Ramos (cell line): Measurements from ENCODE around the gene AUTS2.

ENCODE experiments used
- in situ Hi-C: fragments of 300-500 bp; cut with MboI; formaldehyde crosslinking; loops from one replicate; pipeline ENCODE4 v1.14.3; 2022; ENCODE audit warnings: low sequenced_read_pairs; ENCODE audit not compliant: unreplicated experiment

AUTS2 gene

DNA sequence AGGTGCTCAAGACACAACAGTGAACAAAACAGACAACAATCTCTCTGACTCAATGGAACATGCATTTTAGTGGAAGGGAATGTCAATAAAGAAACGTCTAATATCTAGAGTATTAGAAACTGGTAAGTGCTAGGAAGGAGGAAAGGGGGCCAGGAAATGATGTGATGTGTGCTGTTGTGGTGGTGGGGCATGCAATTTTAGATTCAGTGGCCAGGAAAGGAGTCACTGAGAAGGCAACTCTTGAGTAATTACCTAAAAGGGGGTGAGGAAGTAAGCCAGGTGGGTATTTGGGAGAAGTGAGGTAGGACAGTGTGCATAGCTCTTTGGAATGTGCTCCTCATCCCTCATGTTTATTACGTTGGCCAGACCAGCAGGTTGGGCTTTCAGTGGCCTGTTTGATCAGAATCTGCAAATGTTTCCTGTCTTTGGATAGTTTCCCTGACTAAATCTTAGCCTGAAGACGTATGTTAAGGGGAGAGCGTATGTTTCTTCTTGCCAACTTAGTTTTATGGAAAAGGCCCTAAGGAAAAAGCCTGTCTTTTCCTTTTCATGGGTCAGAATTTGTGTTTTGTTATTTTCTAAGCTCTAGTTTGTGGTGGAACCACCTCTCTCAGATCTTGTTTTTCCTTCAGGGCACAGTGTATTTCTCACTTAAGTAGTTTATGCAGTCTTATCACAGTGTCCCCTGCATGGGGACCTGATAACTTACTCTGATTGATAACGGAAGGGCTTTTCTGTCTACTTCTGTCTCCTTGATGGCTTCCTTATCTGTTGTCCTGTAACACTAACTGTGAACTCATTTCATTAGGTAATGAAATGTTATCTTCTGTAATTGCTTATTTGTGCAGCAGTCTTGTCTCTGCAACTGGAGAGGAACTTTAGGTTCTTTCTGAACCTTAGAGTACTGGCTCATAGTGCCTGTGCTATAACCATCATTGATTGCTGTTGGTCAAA, 203.7 kb downstream of the AUTS2 start:
- in situ Hi-C loops, result no loop called here

DNA sequence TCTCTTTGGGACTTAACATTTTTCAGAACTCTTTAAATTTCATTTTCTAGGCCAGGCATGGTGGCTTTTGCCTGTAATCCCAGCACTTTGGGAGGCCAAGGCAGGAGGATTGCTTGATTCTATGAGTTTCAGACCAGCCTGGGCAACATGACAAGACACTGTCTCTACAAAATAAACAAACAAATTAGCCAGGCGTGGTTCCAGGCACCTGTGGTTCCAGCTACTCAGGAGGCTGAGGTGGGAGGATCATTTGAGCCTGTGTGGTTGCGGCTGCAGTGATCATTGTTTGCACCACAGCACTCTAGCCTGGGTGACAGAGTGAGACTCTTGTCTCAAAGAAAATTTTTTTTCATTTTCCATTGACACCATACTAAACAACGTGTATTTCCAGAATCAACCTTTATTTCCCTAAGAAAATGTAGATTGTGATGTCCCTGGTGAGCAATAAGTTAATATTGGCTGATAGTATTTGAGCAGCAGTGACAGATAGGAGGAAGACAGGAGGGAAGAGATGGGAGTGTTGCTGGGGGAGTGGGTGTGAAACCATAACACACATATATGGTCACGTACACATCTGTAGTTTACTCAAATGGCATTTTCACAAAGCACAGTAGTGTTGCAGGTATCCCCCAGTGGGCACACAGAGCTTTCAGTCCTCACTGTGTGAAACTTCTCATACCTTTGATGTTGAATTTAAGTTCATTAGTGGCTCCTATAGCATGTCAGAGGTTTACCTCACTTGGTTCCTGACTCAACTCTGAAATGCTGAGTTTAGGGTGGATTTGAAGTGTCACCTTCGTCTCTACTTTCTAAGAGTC, 205.6 kb downstream of the AUTS2 start:
- in situ Hi-C loops, result no loop called here

DNA sequence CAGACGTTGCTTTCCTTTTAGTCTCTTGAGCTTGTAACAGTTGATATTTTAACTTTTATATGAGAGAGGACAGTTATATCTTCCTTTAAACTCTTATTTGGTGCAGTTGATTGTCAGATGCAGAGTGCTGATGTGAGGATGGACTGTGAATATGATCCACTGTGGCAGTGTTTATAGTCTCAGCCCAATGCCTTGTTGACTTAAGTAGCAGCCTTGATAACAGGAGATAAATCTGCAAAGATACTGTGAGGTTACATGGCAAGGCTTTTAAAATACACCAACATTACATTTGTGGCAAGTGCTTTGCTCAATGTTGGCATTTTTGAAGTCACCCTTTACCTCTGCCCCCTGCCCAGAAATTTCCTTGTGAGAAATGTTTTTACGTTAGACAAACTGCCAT, 206.7 kb downstream of the AUTS2 start:
- in situ Hi-C loops, result no loop called here

DNA sequence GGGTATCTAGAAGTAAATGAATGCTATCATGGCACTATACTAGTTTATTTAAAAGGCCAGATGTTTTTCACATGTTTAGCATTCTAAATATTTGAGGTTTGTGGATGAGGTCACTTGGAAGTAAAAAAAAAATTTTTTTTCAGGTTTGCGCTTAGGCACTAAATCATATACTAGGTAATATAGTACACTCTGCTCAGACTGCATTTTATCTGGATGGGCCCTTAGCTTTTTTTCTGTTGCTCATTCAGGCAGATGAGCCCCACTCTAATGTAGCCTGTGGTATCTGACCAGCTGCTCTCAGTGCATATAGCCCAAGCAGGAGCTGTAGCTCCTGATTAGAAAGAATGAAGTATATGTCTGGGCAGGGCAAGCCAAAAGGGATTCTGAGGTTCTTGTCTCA, 210.1 kb downstream of the AUTS2 start:
- in situ Hi-C loops, result no loop called here

DNA sequence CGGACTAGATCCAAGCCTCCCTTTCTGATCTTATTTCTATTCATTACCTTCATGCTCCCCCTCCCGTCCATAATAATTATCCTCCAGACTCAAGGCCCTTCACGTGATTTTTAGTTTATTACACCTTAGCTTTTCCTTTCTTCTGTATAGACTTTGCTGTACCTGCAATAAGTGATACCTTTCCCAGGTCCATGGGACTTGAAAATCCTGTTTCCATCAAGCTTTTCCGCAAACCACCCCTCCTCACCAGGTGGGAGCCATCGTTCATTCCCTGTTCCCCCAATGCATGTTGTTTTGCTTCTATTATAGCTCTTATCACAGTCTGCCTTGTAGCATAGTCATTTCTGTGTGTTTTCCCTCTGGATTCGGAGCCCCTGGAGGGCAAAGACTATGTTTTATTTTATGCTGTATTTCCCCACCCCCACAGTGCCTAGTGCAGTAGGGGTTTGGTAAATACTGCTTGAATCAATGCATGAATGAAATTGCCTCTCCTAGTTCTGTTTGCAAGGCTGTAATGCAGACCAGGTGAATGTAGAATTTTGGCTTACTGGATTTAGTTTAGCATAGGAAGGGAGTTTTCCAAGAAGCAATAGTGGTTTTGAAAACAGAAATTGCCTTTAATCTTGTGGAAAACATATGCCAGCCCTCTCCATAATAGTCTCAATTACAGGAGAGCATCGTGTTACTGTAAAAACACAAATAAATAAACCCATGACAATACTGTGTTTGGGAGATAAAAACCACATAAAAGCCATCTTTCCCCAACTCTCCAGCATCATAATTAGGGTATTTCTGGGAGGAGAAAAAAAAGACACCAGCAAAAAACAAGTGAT, 213.4 kb downstream of the AUTS2 start:
- in situ Hi-C loops, result no loop called here

DNA sequence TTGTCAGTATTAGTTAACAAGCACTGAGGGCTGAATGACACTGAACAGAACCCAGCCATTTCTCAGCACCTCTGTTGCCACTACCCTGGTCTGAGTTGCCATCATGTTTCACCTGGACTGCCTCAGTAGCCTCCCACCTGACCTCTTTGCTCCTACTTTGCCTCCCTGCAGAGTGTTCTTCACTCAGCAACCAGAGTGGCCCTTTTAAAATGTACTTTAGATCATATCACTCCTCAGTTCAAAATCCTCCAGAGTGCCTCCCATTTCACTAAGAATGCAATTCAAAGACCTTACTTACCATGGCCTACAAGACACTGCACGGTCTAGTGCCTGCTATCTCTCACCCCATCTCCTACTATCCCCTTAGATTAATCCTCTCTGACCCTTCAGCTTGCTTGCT, 214.5 kb downstream of the AUTS2 start:
- in situ Hi-C loops, result no loop called here

DNA sequence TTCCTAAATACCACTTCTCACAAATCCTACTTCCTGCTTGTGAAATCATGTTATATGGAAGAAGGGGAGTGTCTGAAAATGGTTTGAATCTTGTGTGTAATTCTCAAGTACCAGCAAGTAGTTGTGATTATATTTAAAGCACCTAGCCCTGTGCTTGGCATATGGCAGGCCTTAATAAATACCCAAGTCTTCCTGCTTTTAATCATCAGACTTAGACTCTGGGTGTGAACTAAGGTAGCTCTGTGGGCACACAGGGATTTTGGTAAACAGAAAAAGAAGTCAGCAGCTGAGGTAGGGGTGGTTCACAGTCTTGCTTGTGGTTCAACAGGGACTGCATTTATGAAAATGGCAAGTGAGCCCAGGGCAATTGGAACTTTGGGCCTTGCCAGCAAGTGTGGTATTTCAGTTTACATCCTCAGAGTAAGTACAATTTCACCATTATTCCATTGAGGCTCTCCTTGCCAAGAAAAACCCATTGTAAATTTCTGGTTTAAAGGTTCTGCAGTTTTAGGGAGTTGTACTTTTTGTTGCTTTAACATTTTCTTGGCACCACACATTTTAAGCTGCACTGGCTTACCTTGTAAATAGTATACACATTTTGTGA, 215.5 kb downstream of the AUTS2 start:
- in situ Hi-C loops, result no loop called here

DNA sequence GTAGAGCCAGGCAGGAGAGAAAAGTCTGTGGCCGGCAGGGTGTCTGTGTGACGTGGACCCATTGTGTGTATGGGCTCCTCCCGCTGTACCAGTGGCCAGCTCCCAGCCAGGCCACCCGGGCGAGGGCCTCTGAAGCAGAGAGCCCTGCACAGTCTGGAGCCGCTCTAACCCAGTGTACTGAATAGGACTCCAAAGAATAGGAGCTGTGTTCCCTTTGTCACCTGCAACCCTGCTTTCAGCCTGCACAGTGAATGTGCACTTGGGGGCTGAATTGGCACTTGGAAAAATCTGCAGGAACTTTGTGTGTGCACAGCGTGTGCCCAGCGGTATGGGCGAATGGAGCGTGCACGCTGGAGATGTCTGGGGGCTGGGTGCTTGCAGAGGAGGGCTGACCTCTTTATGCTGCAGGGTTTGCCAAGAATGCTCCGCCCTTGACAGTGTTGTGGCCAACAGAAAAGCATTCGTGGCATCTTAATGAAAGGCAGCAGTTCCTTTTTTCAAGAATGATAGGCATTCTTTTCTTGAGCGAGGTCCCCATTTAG, 216.2 kb downstream of the AUTS2 start:
- in situ Hi-C loops, result no loop called here

DNA sequence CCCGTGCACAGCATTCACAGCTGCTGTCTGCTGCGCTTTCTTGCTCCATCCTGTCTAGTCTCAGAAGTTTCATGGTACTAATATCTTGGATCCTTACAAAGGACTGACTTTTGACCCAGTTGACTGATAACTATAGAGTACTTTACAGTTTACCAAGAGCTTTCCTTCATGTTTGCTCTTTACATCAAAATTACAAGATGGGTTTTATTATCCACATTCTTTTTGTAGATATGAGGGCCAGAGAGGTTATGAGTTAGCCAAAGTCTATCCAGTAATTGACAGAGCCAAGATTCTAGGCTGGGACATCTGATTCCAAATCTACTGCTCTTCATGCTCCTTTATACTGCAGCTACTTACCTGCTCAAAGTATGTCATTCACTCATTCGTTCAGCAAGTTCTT, 218.2 kb downstream of the AUTS2 start:
- in situ Hi-C loops, result no loop called here

DNA sequence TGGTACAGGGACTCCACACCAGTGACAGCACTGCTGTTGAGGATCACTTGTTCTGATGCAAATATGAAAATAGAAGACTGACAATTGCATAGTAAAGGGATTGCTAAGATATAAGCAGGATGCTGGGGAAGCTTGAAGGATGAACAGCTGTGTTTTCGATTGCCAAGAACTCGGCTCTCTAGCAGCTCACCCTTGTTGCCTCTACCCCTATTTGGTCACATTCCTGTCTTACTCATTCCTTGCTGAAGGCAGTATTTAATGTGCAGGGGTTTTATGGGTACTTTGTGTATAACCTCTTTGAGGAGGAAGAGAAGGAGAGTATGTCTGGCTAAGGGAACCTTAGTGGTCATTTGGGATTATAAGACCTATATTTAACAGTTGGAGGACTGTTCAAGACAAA, 218.8 kb downstream of the AUTS2 start:
- in situ Hi-C loops, result no loop called here

DNA sequence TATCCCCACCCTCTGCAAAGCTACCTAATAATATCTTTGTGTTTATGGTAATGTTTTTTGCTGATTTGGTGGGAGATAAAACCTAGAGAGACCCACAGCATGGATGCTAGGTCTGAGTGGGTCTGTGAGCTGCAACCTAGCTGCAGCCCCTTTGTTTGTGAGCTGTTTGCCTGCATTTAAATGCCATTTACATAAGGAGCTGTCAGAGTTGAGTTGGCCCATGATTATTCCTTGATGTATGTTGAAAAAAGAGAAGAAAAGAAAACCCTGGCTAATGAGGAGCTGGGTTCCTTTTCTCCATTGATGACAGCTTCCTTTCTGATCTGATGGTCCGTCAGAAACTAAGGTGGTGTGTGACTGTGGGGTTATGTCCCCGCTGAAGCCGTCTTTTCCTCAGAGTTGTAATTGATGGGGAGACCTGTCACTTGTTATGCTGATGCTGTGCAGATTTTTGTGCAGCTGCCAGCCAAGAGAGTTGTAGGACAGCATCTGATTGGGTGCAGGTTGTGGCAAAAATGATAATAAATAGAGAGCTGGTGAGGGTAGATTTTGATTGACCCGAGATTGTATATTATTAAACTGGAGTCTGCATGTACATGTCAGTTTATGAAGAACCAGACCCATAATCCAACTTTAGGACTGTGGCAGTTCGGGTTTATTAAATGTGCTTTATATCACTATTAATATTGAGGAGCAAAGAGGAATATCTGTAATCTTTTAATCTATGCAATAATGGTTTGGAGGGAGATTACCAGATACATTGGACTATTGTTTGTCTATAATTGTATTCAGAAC, 219.8 kb downstream of the AUTS2 start:
- in situ Hi-C loops, result no loop called here

DNA sequence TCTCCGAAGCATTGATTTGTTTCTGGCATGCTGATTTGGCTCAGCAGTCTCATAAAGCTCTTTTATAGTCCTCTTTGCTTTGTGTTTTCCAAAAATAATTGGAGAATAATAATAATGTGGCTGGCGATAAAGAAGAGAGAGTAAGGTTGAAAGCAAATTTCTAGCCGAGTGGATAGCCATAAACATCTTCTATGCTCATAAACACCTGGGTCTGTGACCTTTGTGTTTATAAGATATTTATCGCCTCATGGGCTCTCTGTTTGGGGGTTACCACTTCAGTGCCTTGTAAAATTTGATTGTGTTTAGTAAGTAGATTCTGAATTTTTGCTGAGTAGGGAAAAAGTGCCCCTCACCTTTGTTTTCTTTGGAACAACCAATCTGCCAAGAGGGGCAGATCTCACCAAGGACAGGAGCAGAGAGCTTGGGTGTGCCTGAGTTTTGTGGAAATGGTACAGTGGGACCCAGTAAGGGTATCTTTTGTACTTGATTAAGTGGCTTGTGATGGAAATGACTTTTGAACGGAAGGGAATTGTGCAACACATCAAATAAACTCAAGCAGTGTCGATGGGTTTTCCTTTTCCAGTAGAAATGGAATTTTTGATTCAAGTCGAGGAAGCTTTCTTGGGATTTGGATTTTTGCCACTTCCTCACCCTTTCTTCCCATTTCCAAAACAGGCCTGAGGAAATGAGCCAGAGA, 220.5 kb downstream of the AUTS2 start:
- in situ Hi-C loops, result no loop called here

DNA sequence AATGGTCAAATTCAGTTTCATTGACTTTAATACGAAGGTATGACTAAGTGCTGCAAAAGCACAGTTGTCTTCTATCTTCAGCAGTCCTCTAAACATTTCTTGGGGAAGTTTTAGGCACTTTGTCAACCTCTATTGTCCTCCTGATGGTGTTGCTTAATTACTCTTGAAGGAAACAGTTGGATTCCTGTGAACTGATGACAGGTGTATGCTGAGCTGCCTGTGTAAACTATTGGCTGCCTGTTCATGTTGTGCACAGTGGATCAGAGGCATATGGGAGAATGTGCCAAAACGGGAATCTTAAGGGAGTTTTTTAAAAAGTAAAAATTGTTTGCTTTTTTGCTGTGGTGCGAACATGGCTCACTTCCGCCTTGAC, 221.0 kb downstream of the AUTS2 start:
- in situ Hi-C loops, result no loop called here

DNA sequence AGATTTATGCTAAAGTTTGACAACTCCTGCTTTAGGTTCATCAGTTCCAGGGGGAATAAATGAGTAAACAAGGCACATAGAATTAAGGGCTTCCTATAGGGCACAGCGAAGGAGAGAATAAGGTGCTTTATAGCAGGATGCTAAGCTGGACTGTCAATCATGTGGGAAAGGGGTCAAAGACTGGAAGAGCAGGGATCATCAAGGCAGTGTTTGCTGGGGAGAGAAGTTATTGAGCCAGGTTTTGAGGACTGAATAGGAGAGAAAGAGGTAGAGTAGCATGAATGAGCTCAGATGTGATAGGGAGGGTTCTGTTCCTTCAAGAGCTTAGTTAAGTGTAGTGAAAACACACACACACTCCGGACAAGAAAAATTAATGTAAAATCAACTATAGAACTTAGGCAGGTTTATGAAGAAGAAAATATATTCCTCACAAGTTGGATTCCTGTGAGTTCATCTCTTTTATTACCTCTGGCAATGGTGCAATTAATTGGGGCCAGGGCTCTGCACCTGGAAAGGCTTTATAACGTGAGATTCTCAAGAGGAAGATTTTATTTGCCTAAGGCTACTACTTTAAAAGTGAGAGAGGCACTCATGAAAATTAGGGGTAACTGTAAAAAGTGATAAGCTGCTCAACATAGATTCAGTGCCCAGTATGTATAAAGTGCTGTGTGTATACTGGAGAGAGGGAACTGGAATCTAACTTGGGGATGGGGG, 222.4 kb downstream of the AUTS2 start:
- in situ Hi-C loops, result no loop called here

DNA sequence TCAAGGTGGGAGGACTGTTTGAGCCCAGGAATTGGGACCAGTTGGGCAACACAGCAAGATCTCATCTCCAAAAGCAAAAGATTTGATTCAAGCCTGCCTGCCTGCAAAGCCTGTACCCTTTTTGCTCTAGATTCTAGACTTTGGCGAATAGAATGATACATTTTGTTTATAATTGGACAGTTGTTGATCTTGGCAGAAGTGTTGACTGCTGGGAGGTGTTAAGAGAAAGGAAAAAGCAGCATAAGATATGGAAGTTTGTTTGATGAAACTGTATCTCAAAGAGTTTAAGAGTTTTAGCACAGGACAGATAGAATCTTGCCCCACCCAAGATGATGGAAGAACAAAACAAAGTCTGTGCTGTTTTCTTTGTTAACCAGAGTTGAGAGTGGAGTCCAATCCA, 224.1 kb downstream of the AUTS2 start:
- in situ Hi-C loops, result no loop called here

DNA sequence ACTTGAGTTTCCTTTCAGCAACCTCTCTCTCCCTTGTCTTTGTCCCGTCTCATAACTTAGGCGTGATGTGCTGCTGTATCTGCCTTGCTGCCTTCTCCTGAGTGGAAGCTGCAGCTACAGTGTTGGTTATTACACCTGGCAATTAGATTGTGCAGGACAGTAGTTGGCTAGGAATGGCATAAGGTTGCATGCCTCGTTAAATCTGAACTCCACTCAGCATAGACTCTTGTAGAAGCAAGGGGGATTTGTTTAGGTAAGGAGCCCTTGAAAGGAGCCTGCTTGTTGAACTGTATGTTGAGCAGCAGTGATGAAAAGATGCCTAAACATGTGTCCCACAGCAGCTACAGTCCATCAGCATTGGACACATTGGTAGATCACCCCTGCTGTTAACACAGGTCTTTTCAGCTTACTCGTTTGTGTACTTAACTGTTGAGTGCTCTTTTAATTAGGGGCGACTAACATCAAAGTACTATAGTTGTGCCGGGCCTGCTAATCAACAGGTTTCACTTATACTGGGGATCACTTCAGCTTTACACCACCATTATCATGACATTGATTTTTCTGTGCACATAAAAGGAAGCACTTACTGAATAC, 225.0 kb downstream of the AUTS2 start:
- in situ Hi-C loops, result no loop called here

DNA sequence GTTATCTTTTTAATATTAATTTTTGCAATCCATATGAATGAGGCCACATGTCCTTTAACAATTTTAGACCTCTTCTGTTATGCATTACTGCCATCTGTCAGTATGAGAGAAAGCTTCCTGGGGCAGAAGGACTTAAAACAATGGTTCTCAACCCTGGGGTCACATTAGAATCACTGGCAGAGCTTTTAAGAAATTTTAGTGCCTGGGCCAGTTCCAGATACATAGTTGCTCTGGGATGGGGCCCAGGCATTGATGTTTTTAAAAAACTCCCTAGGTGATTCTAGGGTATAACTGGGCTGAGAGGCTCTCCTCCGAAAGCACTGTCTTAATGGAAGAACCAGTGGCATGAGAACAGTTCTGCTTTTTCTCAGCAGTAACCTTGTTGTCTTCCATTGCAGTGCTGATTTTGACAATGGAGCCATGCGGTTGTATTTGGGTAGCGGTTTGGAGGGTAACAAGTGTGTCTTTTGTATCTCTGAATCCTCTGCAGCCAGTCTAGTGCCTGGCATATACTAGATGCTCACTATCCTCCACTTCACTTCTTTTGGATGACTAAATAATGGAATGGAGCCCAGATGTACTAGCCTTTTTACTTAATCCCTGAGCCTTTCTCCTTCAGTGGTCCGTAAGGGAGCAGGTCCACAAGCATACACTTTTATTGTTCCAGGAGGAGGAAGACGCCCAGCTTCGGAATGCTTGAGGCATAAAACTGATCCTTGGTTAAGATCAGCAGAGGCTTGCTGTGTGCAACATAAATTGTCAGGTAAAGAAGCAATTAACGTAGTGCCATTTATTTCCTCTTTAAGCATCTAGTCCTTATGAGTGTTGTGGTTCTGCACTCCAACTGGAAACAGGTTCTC, 227.1 kb downstream of the AUTS2 start:
- in situ Hi-C loops, result no loop called here
